MM.1S (cell line): ENCODE results near the gene CPB1.

Experiments used
- DNase-seq: peaks from one replicate; pipeline ENCODE4 v3.0.0-alpha.2; 2015
- H2AFZ ChIP-seq: fragments of 300-600 bp; sonication (generic); 2 replicates; pipeline ENCODE4 v1.6.0; 2016; ENCODE audit warnings: antibody characterized with exemption, low read length
- H3F3A ChIP-seq: fragments of 300-600 bp; sonication (generic); 2 replicates; pipeline ENCODE4 v1.6.1; 2016; ENCODE audit warnings: mild to moderate bottlenecking, antibody characterized with exemption, low read length, moderate library complexity, mixed read lengths; ENCODE audit not compliant: insufficient read depth
- H3K27ac ChIP-seq: fragments of 300-600 bp; sonication (generic); 2 replicates; pipeline ENCODE4 v1.5.1; 2016; ENCODE audit warnings: mild to moderate bottlenecking, low read length
- H3K27me3 ChIP-seq: fragments of 300-600 bp; sonication (generic); replicated peaks from 2 replicates; pipeline ENCODE4 v1.6.0; 2016; ENCODE audit warnings: low read length; ENCODE audit not compliant: insufficient read depth
- H3K36me3 ChIP-seq: fragments of 300-600 bp; sonication (generic); replicated peaks from 2 replicates; pipeline ENCODE4 v1.6.1; 2016; ENCODE audit warnings: mild to moderate bottlenecking, low read length, mixed read lengths; ENCODE audit not compliant: insufficient read depth
- H3K4me1 ChIP-seq: fragments of 300-600 bp; sonication (generic); 2 replicates; pipeline ENCODE4 v1.6.1; 2016; ENCODE audit warnings: low read length, mixed read lengths
- H3K4me2 ChIP-seq: fragments of 300-600 bp; sonication (generic); 2 replicates; pipeline ENCODE4 v1.6.0; 2016; ENCODE audit warnings: low read depth, low read length
- H3K4me3 ChIP-seq: fragments of 300-600 bp; sonication (generic); 2 replicates; pipeline ENCODE4 v1.5.1; 2016; ENCODE audit warnings: low read length, mixed read lengths
- H3K79me2 ChIP-seq: fragments of 300-600 bp; sonication (generic); 2 replicates; pipeline ENCODE4 v1.6.1; 2016; ENCODE audit warnings: mixed run types, low read length, mixed read lengths
- H3K9ac ChIP-seq: fragments of 300-600 bp; sonication (generic); 2 replicates; pipeline ENCODE4 v1.6.1; 2016; ENCODE audit warnings: low read length, mixed read lengths
- H3K9me2 ChIP-seq: fragments of 300-600 bp; sonication (generic); replicated peaks from 2 replicates; pipeline ENCODE4 v1.6.1; 2016; ENCODE audit warnings: mild to moderate bottlenecking, low read length, mixed read lengths; ENCODE audit not compliant: insufficient read depth
- H3K9me3 ChIP-seq: fragments of 300-600 bp; sonication (generic); replicated peaks from 2 replicates; pipeline ENCODE4 v1.6.1; 2016; ENCODE audit warnings: mild to moderate bottlenecking, low read length, mixed read lengths; ENCODE audit not compliant: insufficient read depth
- H4K20me1 ChIP-seq: fragments of 300-600 bp; sonication (generic); 2 replicates; pipeline ENCODE4 v1.6.1; 2016; ENCODE audit warnings: mild to moderate bottlenecking, low read length, moderate library complexity, mixed read lengths; ENCODE audit not compliant: insufficient read depth
- EZH2 ChIP-seq: fragments of 300-600 bp; sonication (generic); optimal IDR thresholded peaks from 2 replicates; pipeline ENCODE3; 2017; ENCODE audit warnings: low read depth, mild to moderate bottlenecking, antibody characterized with exemption, low read length, mixed read lengths
- EZH2phosphoT487 ChIP-seq: fragments of 300-600 bp; sonication (generic); IDR thresholded peaks from 2 replicates; pipeline ENCODE4 v1.6.1; 2018; ENCODE audit warnings: antibody characterized with exemption, low read length
- TF ChIP-seq, protein P1 (sequence below): fragments of 300-600 bp; sonication (generic); IDR thresholded peaks from 2 replicates; pipeline ENCODE4 v1.5.1; 2016; ENCODE audit warnings: antibody characterized with exemption, low read length, mixed read lengths

Gene CPB1

DNA sequence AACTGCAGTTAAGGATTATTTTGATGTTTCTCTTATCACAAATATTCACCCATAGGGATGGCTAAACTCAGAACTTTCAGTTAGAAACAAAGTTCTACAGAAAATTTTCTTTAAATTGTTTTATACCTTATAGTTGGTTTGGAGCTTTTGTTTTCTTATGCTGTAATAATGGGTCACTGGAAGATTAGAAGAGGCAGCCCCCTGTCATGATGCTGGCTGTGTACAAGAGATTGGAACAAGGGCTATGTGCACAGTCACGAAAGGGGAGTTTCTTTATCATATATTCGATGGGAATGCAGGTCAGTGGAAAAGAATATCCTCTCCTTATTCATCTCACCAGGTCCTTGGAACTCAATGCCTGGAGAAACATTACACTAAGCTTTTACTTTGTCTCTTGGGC lies 25.5 kb downstream of the CPB1 start:
- Histone ChIP-seq H3K9ac (no peak overlapping the region), H3K79me2 (no peaks in the 10 kb centered on the region), H3K27me3 (no peaks in the 10 kb centered on the region), H3K27ac (peak overlapping the region; percentile 3; the same call in 1 of the 2 replicates), H2AFZ (0 out of 2 replicates have a peak overlapping the region, but pooled peaks have one; percentile 4), H3K9me2 (no peaks in the 10 kb centered on the region), H3K4me3 (no peak overlapping the region), H3K9me3 (no peaks in the 10 kb centered on the region), H3K4me2 (0 out of 2 replicates have a peak overlapping the region, but pooled peaks have one; percentile 12), H3K36me3 (no peaks in the 10 kb centered on the region), H3K4me1 (peaks cover 14% of the 10 kb centered on the region), H3F3A (peaks cover 5% of the 10 kb centered on the region; the same call in 1 of the 2 replicates), H4K20me1 (no peaks in the 10 kb centered on the region)
- no peak for TF ChIP-seq EZH2
- TF ChIP-seq EZH2phosphoT487 = no peak
- TF ChIP-seq, protein P1, sequence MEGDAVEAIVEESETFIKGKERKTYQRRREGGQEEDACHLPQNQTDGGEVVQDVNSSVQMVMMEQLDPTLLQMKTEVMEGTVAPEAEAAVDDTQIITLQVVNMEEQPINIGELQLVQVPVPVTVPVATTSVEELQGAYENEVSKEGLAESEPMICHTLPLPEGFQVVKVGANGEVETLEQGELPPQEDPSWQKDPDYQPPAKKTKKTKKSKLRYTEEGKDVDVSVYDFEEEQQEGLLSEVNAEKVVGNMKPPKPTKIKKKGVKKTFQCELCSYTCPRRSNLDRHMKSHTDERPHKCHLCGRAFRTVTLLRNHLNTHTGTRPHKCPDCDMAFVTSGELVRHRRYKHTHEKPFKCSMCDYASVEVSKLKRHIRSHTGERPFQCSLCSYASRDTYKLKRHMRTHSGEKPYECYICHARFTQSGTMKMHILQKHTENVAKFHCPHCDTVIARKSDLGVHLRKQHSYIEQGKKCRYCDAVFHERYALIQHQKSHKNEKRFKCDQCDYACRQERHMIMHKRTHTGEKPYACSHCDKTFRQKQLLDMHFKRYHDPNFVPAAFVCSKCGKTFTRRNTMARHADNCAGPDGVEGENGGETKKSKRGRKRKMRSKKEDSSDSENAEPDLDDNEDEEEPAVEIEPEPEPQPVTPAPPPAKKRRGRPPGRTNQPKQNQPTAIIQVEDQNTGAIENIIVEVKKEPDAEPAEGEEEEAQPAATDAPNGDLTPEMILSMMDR = no peak
- DNase-seq = no peak

- H3K4me3 ChIP-seq = no peak overlapping the region
- H3K9me2 ChIP-seq = no peaks in the 10 kb centered on the region
- no peak for TF ChIP-seq EZH2
- no peak for TF ChIP-seq EZH2phosphoT487
- TF ChIP-seq, protein P1 = no peak
- H3K79me2 ChIP-seq = no peaks in the 10 kb centered on the region
- DNase-seq = no peak
- peaks cover 5% of the 10 kb centered on the region; the same call in 1 of the 2 replicates for H3F3A ChIP-seq
- H3K27ac ChIP-seq = no peak overlapping the region
- 0 out of 2 replicates have a peak overlapping the region, but pooled peaks have one; percentile 6 for H3K4me2 ChIP-seq
- H3K9me3 ChIP-seq = no peaks in the 10 kb centered on the region
- no peaks in the 10 kb centered on the region for H3K36me3 ChIP-seq
- no peak overlapping the region for H3K9ac ChIP-seq
- peaks cover 14% of the 10 kb centered on the region for H3K4me1 ChIP-seq
- H4K20me1 ChIP-seq = no peaks in the 10 kb centered on the region
- no peaks in the 10 kb centered on the region for H3K27me3 ChIP-seq
- H2AFZ ChIP-seq = no peak overlapping the region
Measured at GRCh38 chr3:148854061-148854460, 26.4 kb downstream of the CPB1 start.

DNA sequence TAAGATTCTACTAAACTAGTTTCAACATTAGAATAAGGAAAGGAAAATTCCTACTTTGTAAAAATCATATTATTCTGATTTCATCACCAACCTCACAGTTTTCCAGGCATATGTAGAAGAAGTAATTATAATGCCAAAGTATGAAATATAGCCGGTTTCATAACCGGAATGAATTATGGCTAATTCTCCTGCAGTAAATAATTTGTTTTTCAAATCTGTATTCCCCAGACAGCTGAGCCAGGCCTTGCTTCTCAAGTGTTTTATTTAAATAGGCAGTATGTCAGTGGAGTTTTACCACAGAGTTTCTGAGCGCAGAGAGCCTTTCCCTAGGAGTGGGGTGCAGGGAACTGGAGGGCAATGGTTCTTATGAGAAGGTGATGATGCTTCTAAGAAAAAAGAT lies 28.8 kb downstream of the CPB1 start:
- no peaks in the 10 kb centered on the region for H3K36me3 ChIP-seq

More for the DNA sequence above, 28.8 kb downstream of the CPB1 start:
- no peaks in the 10 kb centered on the region for H3K9me3 ChIP-seq
- H3F3A ChIP-seq = peaks cover 5% of the 10 kb centered on the region; the same call in 1 of the 2 replicates
- no peaks in the 10 kb centered on the region for H4K20me1 ChIP-seq
- no peak overlapping the region for H3K27ac ChIP-seq
- no peaks in the 10 kb centered on the region for H3K79me2 ChIP-seq
- DNase-seq = no peak
- H2AFZ ChIP-seq = no peak overlapping the region
- H3K9me2 ChIP-seq = no peaks in the 10 kb centered on the region
- peaks cover 14% of the 10 kb centered on the region for H3K4me1 ChIP-seq
- H3K4me3 ChIP-seq = no peak overlapping the region
- H3K4me2 ChIP-seq = no peak overlapping the region
- no peak for TF ChIP-seq EZH2phosphoT487
- TF ChIP-seq, protein P1 = no peak
- no peak for TF ChIP-seq EZH2
- H3K9ac ChIP-seq = no peak overlapping the region
- no peaks in the 10 kb centered on the region for H3K27me3 ChIP-seq
